Fibroblast of villous mesenchyme (primary cell): ENCODE data around the gene ZSCAN18. TPM values are rescaled to one million over a fixed set of nuclear protein-coding genes. Genes with fewer than 3 reads are reported as not detected.

Source experiments
- DNase-seq: peaks from one replicate; pipeline ENCODE4 v3.0.0-alpha.2; 2010; ENCODE audit warnings: low read depth
- H3K4me3 ChIP-seq: 2 replicates; pipeline ENCODE4 v1.5.1; 2011; ENCODE audit warnings: low read depth, mild to moderate bottlenecking, low read length
- total RNA-seq: library from RNA; depleted of rRNA; stranded (reverse); fragments of >200 nt; gene quantifications from 2 replicates; pipeline ENCODE4 v1.2.3, GENCODE V29; 2012
- TF ChIP-seq, protein P1 (sequence below): IDR thresholded peaks from 2 replicates; pipeline ENCODE4 v1.5.1; 2012; ENCODE audit warnings: low read depth, mild to moderate bottlenecking, low read length; ENCODE audit not compliant: insufficient read depth

Gene ZSCAN18
- total RNA-seq, 1 donor = 16.0 TPM

DNA sequence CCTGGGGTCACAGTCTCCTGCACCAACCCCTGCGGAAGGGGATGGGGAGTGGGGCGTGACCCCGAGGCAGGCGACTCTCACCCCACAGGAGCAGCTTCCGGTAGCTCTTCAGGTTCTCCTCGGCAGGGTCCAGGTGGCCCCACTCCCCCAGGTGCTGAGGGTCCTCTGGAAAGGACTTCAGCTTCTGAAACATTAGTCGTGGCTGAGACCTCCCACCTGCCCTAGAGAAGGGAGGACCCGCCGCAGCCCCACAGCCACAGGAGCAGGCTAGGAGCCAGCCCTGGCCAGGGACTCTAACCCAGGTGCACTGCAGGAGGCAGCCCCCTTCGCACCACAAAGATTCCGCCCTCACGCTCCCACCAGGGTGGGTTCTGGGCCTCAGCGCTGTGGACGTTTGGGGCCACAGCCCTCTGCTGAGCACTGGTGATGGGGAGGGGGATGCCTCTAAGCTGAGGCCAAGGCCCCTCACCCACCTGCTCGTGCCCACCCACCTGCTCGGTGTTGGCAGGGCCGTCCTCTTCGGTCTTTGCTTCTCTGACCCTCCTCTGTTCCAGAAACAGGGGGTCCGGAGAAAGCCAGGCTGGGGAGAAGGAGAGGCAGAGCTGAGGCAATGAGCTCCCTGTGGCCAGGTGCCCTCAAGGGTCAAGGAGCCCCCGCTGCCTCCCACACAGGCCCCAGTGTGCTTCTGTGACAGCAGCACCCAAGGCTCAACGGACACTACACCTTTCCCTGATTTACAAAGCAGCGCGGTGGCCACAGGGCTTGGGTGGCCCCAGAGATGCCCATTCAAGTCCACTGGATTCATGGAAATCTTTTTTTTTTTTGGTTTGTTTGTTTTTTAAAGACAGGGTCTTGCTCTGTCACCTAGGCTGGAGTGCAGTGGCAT lies 11.0 kb downstream of the ZSCAN18 start:
- no peak for DNase-seq
- TF ChIP-seq, protein P1, sequence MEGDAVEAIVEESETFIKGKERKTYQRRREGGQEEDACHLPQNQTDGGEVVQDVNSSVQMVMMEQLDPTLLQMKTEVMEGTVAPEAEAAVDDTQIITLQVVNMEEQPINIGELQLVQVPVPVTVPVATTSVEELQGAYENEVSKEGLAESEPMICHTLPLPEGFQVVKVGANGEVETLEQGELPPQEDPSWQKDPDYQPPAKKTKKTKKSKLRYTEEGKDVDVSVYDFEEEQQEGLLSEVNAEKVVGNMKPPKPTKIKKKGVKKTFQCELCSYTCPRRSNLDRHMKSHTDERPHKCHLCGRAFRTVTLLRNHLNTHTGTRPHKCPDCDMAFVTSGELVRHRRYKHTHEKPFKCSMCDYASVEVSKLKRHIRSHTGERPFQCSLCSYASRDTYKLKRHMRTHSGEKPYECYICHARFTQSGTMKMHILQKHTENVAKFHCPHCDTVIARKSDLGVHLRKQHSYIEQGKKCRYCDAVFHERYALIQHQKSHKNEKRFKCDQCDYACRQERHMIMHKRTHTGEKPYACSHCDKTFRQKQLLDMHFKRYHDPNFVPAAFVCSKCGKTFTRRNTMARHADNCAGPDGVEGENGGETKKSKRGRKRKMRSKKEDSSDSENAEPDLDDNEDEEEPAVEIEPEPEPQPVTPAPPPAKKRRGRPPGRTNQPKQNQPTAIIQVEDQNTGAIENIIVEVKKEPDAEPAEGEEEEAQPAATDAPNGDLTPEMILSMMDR = no peak
- H3K4me3 ChIP-seq = no peak overlapping the region

DNA sequence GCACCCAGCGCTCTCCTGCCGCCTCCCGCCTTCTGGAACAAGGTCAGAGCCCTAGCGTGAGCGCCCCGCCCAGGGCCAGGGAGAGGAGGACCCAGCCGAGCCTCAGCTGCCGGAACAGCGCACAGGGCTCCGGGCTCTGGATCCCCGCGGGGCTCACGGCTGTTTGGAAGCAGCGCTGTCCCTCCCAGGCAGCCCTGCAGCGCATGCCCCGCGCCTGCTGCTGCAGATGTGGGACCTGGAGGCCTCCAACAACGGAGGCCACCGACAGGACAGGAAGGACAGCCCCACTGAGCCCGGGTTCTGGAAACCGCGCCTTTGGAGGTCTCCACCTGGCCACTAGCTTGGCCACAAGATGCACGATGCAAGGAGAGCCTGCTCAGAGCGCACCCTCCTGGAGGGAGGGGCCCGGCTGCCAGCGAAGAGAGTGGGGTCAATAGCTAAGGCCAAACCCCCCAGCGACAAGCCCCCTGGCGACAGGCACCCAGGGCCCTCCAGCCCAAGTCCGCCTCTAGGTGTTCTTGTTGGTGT lies 12.6 kb downstream of the ZSCAN18 start:
- TF ChIP-seq, protein P1 = no peak

DNA sequence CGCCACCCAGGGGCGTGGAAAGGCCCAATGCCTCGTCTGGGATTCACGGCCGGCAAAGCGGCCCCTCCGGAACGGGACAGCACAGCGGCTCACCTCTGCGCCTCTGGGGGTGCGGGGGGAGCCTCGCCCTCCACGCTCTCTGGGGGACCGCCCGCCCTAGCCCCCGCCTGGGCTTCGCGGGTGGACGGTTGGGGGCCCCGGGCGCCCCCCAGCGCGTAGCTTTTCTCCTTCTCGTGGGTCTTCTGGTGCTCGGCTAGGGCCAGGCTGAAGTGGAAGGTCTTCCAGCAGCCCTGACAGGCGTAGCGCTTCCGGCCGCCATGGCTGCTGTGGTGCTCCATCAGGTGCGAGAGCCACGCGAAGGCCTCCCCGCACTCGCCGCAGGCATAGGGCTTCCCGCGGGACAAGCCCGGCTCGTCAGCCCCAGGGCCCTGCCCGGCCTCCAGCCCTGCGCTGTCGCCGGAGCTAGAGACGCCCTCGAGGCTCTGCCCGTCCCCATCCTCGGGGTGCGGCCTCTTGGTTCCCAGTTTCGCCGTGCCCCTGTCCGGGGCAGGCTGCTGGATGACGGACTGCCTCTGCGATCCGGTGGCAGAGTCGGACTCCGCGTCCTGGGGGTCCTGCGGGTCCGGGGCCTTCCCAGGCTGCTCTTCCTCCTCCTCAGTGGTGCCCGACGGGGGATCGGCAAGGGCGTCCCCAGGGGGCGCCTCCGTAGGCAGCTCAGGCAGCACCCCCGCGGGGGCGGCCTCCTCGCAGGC lies 13.3 kb downstream of the ZSCAN18 start:
- H3K4me3 ChIP-seq = no peak overlapping the region
- TF ChIP-seq, protein P1 = no peak
- DNase-seq = no peak

More for the DNA sequence above, 12.6 kb downstream of the ZSCAN18 start:
- no peak overlapping the region for H3K4me3 ChIP-seq
- no peak for DNase-seq

DNA sequence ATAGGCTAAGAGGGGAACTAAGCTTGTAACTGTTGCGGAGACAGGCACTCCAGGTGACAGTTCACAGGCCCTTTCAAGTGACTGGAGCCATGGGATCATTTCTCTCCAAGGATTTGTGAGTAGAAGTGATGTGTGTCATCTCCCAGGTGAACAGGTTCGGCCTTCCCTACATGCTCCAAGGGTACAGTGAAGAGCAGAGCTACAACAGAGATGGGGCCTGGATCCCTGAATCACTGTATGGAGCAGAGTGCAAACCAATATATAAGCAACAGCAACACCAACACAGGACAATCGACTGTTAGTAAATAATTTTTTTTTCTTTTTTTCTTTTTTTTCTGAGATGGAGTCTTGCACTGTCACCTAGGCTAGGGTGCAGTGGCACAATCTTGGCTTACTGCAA lies 15.0 kb downstream of the ZSCAN18 start:
- TF ChIP-seq, protein P1 = no peak
- H3K4me3 ChIP-seq = no peak overlapping the region
- DNase-seq = no peak

DNA sequence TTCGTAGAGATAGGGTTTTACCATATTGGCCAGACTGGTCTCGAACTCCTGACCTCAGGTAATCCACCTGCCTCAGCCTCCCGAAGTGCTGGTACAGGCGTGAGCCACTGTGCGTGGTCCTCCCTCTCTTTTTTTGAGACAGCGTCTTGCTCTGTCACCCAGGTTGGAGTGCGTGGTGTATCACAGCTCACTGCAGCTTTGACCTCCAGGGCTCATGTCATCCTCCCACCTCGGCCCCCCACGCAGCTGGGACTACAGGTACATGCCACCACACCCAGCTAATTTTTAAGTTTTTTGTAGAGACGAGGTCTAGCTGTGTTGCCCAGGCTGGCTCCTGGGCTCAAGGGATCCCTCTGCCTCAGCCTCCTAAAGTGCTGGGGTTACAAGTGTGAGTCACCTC lies 18.2 kb downstream of the ZSCAN18 start:
- TF ChIP-seq, protein P1 = no peak
- no peak for DNase-seq
- no peak overlapping the region for H3K4me3 ChIP-seq

DNA sequence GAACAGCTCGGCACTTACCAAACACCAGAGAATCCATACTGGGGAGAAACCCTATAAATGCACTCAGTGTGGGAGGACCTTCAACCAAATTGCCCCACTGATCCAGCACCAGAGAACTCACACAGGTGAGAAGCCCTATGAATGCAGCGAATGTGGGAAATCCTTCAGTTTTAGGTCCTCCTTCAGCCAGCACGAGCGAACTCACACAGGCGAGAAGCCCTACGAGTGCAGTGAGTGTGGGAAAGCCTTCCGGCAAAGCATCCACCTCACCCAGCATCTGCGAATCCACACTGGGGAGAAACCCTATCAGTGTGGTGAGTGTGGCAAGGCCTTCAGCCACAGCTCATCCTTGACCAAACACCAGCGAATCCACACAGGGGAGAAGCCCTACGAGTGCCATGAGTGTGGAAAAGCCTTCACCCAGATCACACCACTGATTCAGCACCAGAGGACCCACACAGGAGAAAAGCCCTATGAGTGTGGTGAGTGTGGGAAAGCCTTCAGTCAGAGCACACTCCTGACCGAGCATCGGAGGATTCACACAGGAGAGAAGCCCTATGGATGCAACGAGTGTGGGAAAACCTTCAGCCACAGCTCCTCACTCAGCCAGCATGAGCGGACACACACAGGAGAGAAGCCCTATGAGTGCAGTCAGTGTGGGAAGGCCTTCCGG lies 30.7 kb downstream of the ZSCAN18 start:
- H3K4me3 ChIP-seq = no peak overlapping the region
- TF ChIP-seq, protein P1 = no peak
- DNase-seq = no peak
